NCI-H2227 (cell line): ENCODE results near the gene FOXJ3.
A peak's percentile ranks its signal among the peaks of the same experiment; 100 is the strongest.

Source experiments
- DNase-seq: peaks from one replicate; lab custom pipeline; 2025; ENCODE audit not compliant: unreplicated experiment; lab: John Stamatoyannopoulos, UW

Gene FOXJ3

GRCh38 chr1:42335050-42335808 lies at the start of gene FOXJ3:
FOXJ3 (minus strand) TSS chr1:42335235; CDS start chr1:42311093, 24,142 bp downstream.
- peak; percentile 99 for DNase-seq

GRCh38 chr1:42381280-42381673 lies 46.2 kb upstream of the FOXJ3 start:
- no peak for DNase-seq

GRCh38 chr1:42380586-42381279 lies 45.7 kb upstream of the FOXJ3 start, which contains the start of gene RIMKLA:
RIMKLA (plus strand) TSS chr1:42380792; CDS start chr1:42380935, 143 bp downstream.
- DNase-seq: peak; percentile 90

GRCh38 chr1:42379794-42380585 lies 45.0 kb upstream of the FOXJ3 start:
- DNase-seq: peak; percentile 82

GRCh38 chr1:42372796-42373195 lies 37.8 kb upstream of the FOXJ3 start:
- DNase-seq: no peak

- no peak for DNase-seq
These were observed 36.0 kb upstream of the FOXJ3 start for GRCh38 chr1:42370876-42371549.

GRCh38 chr1:42369471-42369870 lies 34.4 kb upstream of the FOXJ3 start:
- DNase-seq: no peak

GRCh38 chr1:42368096-42368795 lies 33.2 kb upstream of the FOXJ3 start:
- no peak for DNase-seq

- DNase-seq: no peak
These were observed 30.1 kb upstream of the FOXJ3 start for GRCh38 chr1:42365118-42365517.

- DNase-seq: no peak
These were observed 29.5 kb upstream of the FOXJ3 start for GRCh38 chr1:42364542-42364941.

GRCh38 chr1:42364089-42364488 lies 29.1 kb upstream of the FOXJ3 start:
- no peak for DNase-seq

GRCh38 chr1:42359466-42359865 lies 24.4 kb upstream of the FOXJ3 start:
- no peak for DNase-seq

GRCh38 chr1:42358791-42359190 lies 23.8 kb upstream of the FOXJ3 start:
- no peak for DNase-seq

GRCh38 chr1:42350086-42350485 lies 15.1 kb upstream of the FOXJ3 start:
- no peak for DNase-seq

- DNase-seq: peak; percentile 45
These were observed 13.5 kb upstream of the FOXJ3 start for GRCh38 chr1:42348498-42348897.

GRCh38 chr1:42343049-42343448 lies 8.0 kb upstream of the FOXJ3 start:
- DNase-seq: no peak

GRCh38 chr1:42340901-42341300 lies 5.9 kb upstream of the FOXJ3 start:
- peak; percentile 41 for DNase-seq

- DNase-seq: no peak
These were observed 5.1 kb upstream of the FOXJ3 start for GRCh38 chr1:42340093-42340492.

- no peak for DNase-seq
These were observed 1.9 kb upstream of the FOXJ3 start for GRCh38 chr1:42336978-42337377.

- DNase-seq: no peak
These were observed 929 bp upstream of the FOXJ3 start for GRCh38 chr1:42335809-42336518.
